ENCODE data around the gene SCN4B. TPM values are rescaled to one million over a fixed set of nuclear protein-coding genes. Genes with fewer than 3 reads are reported as not detected.

Gene SCN4B
- total RNA-seq, 1 donor from 2014 or later = 1.4 TPM

GRCh38 chr11:118099838-118100556 lies 52.6 kb downstream of the SCN4B start:
- DNase-seq (ENCODE audit: low spot score) = no peak

- no peak for DNase-seq (ENCODE audit: low spot score)
These were observed 53.4 kb downstream of the SCN4B start for GRCh38 chr11:118098996-118099837.

GRCh38 chr11:118095967-118096367 lies 56.7 kb downstream of the SCN4B start:
- DNase-seq (ENCODE audit: low spot score) = no peak

GRCh38 chr11:118095493-118095892 lies 57.1 kb downstream of the SCN4B start:
- no peak for DNase-seq (ENCODE audit: low spot score)

GRCh38 chr11:118092907-118093571 lies 59.6 kb downstream of the SCN4B start:
- DNase-seq (ENCODE audit: low spot score) = peak; percentile 67

GRCh38 chr11:118091690-118092089 lies 60.9 kb downstream of the SCN4B start:
- no peak for DNase-seq (ENCODE audit: low spot score)

- no peak for DNase-seq (ENCODE audit: low spot score)
These were observed 62.0 kb downstream of the SCN4B start for GRCh38 chr11:118090545-118091162.

- DNase-seq (ENCODE audit: low spot score) = peak; percentile 86
These were observed 64.1 kb downstream of the SCN4B start for GRCh38 chr11:118088531-118088930.

GRCh38 chr11:118087931-118088330 lies 64.7 kb downstream of the SCN4B start:
- no peak for DNase-seq (ENCODE audit: low spot score)

- no peak for DNase-seq (ENCODE audit: low spot score)
These were observed 65.5 kb downstream of the SCN4B start, which contains the start of gene SMIM35 for GRCh38 chr11:118086913-118087768. Gene SMIM35 (minus strand): TSS chr11:118086963. CDS start chr11:118086757, 206 bp downstream.

GRCh38 chr11:118084656-118085055 lies 68.0 kb downstream of the SCN4B start:
- DNase-seq (ENCODE audit: low spot score) = no peak

GRCh38 chr11:118084247-118084646 lies 68.4 kb downstream of the SCN4B start:
- no peak for DNase-seq (ENCODE audit: low spot score)

Other genes with a start within 250 kb of the SCN4B start
- 1.9 TPM for gene TMPRSS13, start 223.4 kb downstream of the SCN4B start, total RNA-seq
- gene IL10RA, start 166.4 kb downstream of the SCN4B start, total RNA-seq = 22.4 TPM
- 224 TPM for gene TMPRSS4, start 75.7 kb downstream of the SCN4B start, total RNA-seq
- 0.13 TPM for gene SMIM35, start 65.9 kb downstream of the SCN4B start, total RNA-seq
- gene SCN2B, start 23.8 kb upstream of the SCN4B start, total RNA-seq = 0.18 TPM
- gene JAML, start 72.2 kb upstream of the SCN4B start, total RNA-seq = 13.9 TPM
- gene MPZL3, start 99.5 kb upstream of the SCN4B start, total RNA-seq = 7.9 TPM
- gene MPZL2, start 111.5 kb upstream of the SCN4B start, total RNA-seq = 226 TPM
- gene CD3E, start 151.9 kb upstream of the SCN4B start, total RNA-seq = 8.0 TPM
- 10.4 TPM for gene CD3D, start 189.9 kb upstream of the SCN4B start, total RNA-seq
- 2.1 TPM for gene CD3G, start 191.5 kb upstream of the SCN4B start, total RNA-seq
- 46.5 TPM for gene UBE4A, start 206.8 kb upstream of the SCN4B start, total RNA-seq
- gene ATP5MG, start 248.8 kb upstream of the SCN4B start, total RNA-seq = 174 TPM

Data from ureter (tissue), 1 donor.